ENCODE measurements around the gene TSTD1. TPM values are rescaled to one million over a fixed set of nuclear protein-coding genes. Genes with fewer than 3 reads are reported as not detected.

TSTD1 gene
- total RNA-seq, 4 donors from 2014 or later: 70.0 to 123 (median 98.8) TPM

- no peak for TF ChIP-seq POLR2A (IDR thresholded peaks at IDR 0.05)
- TF ChIP-seq, protein P1, sequence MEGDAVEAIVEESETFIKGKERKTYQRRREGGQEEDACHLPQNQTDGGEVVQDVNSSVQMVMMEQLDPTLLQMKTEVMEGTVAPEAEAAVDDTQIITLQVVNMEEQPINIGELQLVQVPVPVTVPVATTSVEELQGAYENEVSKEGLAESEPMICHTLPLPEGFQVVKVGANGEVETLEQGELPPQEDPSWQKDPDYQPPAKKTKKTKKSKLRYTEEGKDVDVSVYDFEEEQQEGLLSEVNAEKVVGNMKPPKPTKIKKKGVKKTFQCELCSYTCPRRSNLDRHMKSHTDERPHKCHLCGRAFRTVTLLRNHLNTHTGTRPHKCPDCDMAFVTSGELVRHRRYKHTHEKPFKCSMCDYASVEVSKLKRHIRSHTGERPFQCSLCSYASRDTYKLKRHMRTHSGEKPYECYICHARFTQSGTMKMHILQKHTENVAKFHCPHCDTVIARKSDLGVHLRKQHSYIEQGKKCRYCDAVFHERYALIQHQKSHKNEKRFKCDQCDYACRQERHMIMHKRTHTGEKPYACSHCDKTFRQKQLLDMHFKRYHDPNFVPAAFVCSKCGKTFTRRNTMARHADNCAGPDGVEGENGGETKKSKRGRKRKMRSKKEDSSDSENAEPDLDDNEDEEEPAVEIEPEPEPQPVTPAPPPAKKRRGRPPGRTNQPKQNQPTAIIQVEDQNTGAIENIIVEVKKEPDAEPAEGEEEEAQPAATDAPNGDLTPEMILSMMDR (IDR thresholded peaks at IDR 0.05): no peak
- TF ChIP-seq POLR2AphosphoS5 (IDR thresholded peaks at IDR 0.05): no peak
- DNase-seq (ENCODE audit: low spot score in 2 of 2): no peak
- 69% methylated on average over 2 of the region's 2 CpGs for WGBS
- Histone ChIP-seq H3K36me3 (peaks cover 31% of the 10 kb centered on the region), H3K27ac (peak overlapping the region; percentile 95), H3K9me3 (no peaks in the 10 kb centered on the region), H3K4me1 (peaks cover 26% of the 10 kb centered on the region), H3K4me3 (peak overlapping the region; percentile 87), H3K27me3 (no peaks in the 10 kb centered on the region)
Measured at GRCh38 chr1:161046605-161047228, 8.0 kb upstream of the TSTD1 start.

- WGBS: 0% methylated on average over 29 of the region's 29 CpGs
- H3K4me3 ChIP-seq: peak within 1 kb of the TSS; percentile 87
- TF ChIP-seq, protein P1 (IDR thresholded peaks at IDR 0.05): no peak
- TF ChIP-seq EP300 (IDR thresholded peaks at IDR 0.05) (no peak), POLR2A (IDR thresholded peaks at IDR 0.05) (peak; percentile 25 to 61), POLR2AphosphoS5 (IDR thresholded peaks at IDR 0.05) (peak in 2 of 3 donors; percentile 61 to 85)
- H3K36me3 ChIP-seq: peaks cover 31% of the 10 kb centered on the region
- H3K4me1 ChIP-seq: peaks cover 26% of the 10 kb centered on the region
- H3K27ac ChIP-seq: peak within 1 kb of the TSS; percentile 95
- peak; percentile 96 to 97 for DNase-seq (ENCODE audit: low spot score in 2 of 2)
- no peaks in the 10 kb centered on the region for H3K9me3 ChIP-seq
- H3K27me3 ChIP-seq: no peaks in the 10 kb centered on the region
Measured at GRCh38 chr1:161045736-161046604, 7.2 kb upstream of the TSTD1 start, which contains the start of gene USF1. Gene USF1, minus strand, starts transcription at chr1:161045977. Its CDS starts 2,702 bp downstream, at chr1:161043275.

DNA sequence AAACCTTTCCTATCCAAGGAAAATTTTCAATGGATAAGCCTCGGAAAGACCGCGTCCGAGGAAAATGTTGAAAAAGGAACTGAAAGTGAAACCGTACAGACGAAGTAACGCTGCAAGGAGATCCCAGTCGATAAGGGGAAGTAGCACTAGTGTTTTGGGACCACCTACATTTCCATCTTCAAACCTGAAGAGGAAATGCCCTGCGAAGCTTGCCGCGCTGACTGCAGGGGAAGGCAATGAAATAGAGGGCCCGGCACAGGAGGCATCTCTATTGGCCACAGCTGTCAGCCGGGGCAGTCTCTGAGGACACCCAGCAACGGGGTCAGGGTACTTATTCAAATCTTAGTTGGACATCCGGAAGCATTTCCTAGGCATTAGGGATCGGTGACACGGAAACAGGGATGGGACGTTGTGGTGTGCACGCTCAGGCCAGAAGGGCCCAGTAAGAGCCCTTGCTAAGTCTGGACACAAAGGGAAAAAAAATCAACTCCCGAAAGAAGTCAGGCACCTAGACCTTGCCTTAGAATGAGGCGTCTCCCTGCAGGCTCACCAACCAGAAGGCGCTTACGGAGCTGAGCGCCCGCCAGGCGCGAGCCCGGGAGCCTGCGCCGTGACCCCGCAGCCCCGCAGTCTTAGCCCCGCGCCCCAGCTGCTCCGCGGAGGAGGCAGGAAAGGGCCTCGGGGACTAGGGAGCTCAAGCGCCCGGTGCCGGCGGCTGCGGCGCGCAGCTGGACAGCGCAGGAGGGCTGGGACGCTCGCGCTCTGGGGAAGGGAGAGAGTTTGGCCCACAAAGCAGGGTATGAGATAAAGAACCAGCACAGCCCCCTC, 6.4 kb upstream of the TSTD1 start:
- Histone ChIP-seq H3K36me3 (peaks cover 36% of the 10 kb centered on the region), H3K4me3 (peak overlapping the region; percentile 87), H3K27ac (peak overlapping the region; percentile 95), H3K27me3 (no peaks in the 10 kb centered on the region), H3K4me1 (peaks cover 26% of the 10 kb centered on the region), H3K9me3 (no peaks in the 10 kb centered on the region)
- TF ChIP-seq POLR2AphosphoS5 (IDR thresholded peaks at IDR 0.05) (no peak), EP300 (IDR thresholded peaks at IDR 0.05) (no peak), POLR2A (IDR thresholded peaks at IDR 0.05) (no peak)
- TF ChIP-seq, protein P1 (IDR thresholded peaks at IDR 0.05): no peak
- peak in 1 of 2 donors; percentile 84 for DNase-seq (ENCODE audit: low spot score in 2 of 2)
- WGBS: under 1% methylated on average over 48 of the region's 48 CpGs

DNA sequence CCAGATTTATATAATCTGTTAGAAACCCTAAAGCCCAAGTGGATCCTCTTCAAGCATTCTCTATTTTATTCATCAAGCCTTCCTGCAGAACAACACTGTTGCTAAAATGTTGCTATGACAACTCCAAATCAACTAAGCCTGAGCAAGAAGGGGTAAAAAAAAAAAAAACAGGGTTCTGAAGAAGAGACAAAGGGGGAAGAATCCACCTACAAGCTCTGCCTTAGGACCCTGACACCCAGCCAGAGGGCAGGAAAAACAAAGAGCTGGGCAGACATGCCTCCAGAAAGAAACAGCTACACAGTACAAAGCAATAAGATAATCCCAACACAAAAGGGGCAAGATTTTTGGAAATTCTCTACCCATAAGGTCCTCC, 5.8 kb upstream of the TSTD1 start:
- Histone ChIP-seq H3K36me3 (peaks cover 41% of the 10 kb centered on the region), H3K27ac (peak overlapping the region; percentile 95), H3K4me3 (peak overlapping the region; percentile 87), H3K27me3 (no peaks in the 10 kb centered on the region), H3K4me1 (peaks cover 26% of the 10 kb centered on the region), H3K9me3 (no peaks in the 10 kb centered on the region)
- TF ChIP-seq, protein P1 (IDR thresholded peaks at IDR 0.05): no peak
- TF ChIP-seq POLR2A (IDR thresholded peaks at IDR 0.05) (no peak), EP300 (IDR thresholded peaks at IDR 0.05) (no peak), POLR2AphosphoS5 (IDR thresholded peaks at IDR 0.05) (no peak)
- DNase-seq (ENCODE audit: low spot score in 2 of 2): no peak

All from suprapubic skin (tissue), 4 donors.